Endothelial cell of umbilical vein (primary cell): ENCODE results near the gene SQOR. TPM values are rescaled to one million over a fixed set of nuclear protein-coding genes. Genes with fewer than 3 reads are reported as not detected.

Experiments
- BruUV-seq: library from RNA; stranded (reverse); fragments of 400-500 nt; replicated peaks from 2 replicates; lab custom pipeline; 2021; lab: Mats Ljungman, UMichigan
- CTCF ChIA-PET: fragments of 300-600, 350-600 bp; sonication (Branson Sonifier 250); formaldehyde crosslinking; loops from one replicate; lab custom pipeline; 2021; ENCODE audit warnings: antibody characterized with exemption, inconsistent platforms; lab: Charles Lee
- POLR2A ChIA-PET: fragments of 300-600, 350-600 bp; sonication (Branson Sonifier 250); formaldehyde crosslinking; loops from one replicate; lab custom pipeline; 2021; ENCODE audit warnings: antibody characterized with exemption, inconsistent platforms; lab: Charles Lee
- DNase-seq: peaks from one replicate; pipeline ENCODE4 v3.0.0-alpha.2; 2011; ENCODE audit warnings: low read depth, low spot score
- FAIRE-seq: peaks from 2 replicates; lab custom pipeline; 2011; peaks lifted over from hg19 to GRCh38; lab: Jason Lieb, UNC
- H2AFZ ChIP-seq: 2 replicates; pipeline ENCODE4 v1.6.0; 2012; ENCODE audit warnings: low read depth, low read length, control low read depth, inconsistent platforms
- H3K27ac ChIP-seq: 2 replicates; pipeline ENCODE4 v1.5.1; 2011; ENCODE audit warnings: low read depth, mild to moderate bottlenecking, control low read depth, low read length, moderate library complexity; ENCODE audit not compliant: insufficient read depth
- H3K27me3 ChIP-seq, 2 experiments: 2 replicates each; pipeline versions ENCODE4 v1.6.0 to v1.6.1; 2011; ENCODE audit warnings: low read length in 2 of 2, mixed read lengths in 1 of 2; ENCODE audit not compliant: control insufficient read depth in 2 of 2, insufficient read depth in 2 of 2
- H3K36me3 ChIP-seq, 2 experiments: 2 replicates in 1 of 2; 3 replicates in 1 of 2; pipeline ENCODE4 v1.5.1; 2011; ENCODE audit warnings: low read length in 2 of 2, mild to moderate bottlenecking in 1 of 2, moderate library complexity in 1 of 2; ENCODE audit not compliant: control insufficient read depth in 2 of 2, insufficient read depth in 2 of 2; ENCODE audit errors: extremely low read depth in 1 of 2
- H3K4me1 ChIP-seq: 3 replicates; pipeline ENCODE4 v1.5.1; 2011; ENCODE audit warnings: mild to moderate bottlenecking, low read length; ENCODE audit not compliant: control insufficient read depth, insufficient read depth; ENCODE audit errors: extremely low read depth
- H3K4me2 ChIP-seq: 2 replicates; pipeline ENCODE4 v1.6.1; 2011; ENCODE audit warnings: low read length, control low read depth, mixed read lengths; ENCODE audit not compliant: insufficient read depth
- H3K4me3 ChIP-seq, 3 experiments: fragments of 200-600 bp in 1 of 3; sonication (generic), shearing (Covaris generic) in 1 of 3; replicated peaks in 1 of 3; 2 replicates each; pipeline ENCODE4 v1.5.1; 2011 to 2016; ENCODE audit warnings: control low read depth in 3 of 3, low read length in 3 of 3, mild to moderate bottlenecking in 2 of 3, inconsistent platforms in 1 of 3, low read depth in 1 of 3, moderate library complexity in 1 of 3; ENCODE audit not compliant: insufficient read depth in 1 of 3
- H3K79me2 ChIP-seq: 2 replicates; pipeline ENCODE4 v1.6.0; 2012; ENCODE audit warnings: low read length, inconsistent platforms; ENCODE audit not compliant: control insufficient read depth, insufficient read depth
- H3K9ac ChIP-seq: replicated peaks from 2 replicates; pipeline ENCODE3; 2011; ENCODE audit warnings: low read length, control low read depth; ENCODE audit not compliant: insufficient read depth; ENCODE audit errors: extremely low read depth
- H3K9me1 ChIP-seq: replicated peaks from 3 replicates; pipeline ENCODE4 v1.6.0; 2011; ENCODE audit warnings: mild to moderate bottlenecking, low read length; ENCODE audit not compliant: control insufficient read depth, insufficient read depth; ENCODE audit errors: extremely low read depth
- H3K9me3 ChIP-seq: replicated peaks from 2 replicates; pipeline ENCODE4 v1.5.1; 2012; ENCODE audit warnings: low read length, inconsistent platforms; ENCODE audit not compliant: control insufficient read depth, insufficient read depth
- H4K20me1 ChIP-seq: replicated peaks from 2 replicates; pipeline ENCODE3; 2011; ENCODE audit warnings: mild to moderate bottlenecking, low read length; ENCODE audit not compliant: control insufficient read depth, insufficient read depth; ENCODE audit errors: extremely low read depth
- EZH2 ChIP-seq: IDR thresholded peaks from 2 replicates; pipeline ENCODE4 v1.6.1; 2012; ENCODE audit warnings: borderline replicate concordance, low read depth, mild to moderate bottlenecking, moderate library complexity, low read length, inconsistent platforms; ENCODE audit not compliant: severe bottlenecking
- FOS ChIP-seq: IDR thresholded peaks from 2 replicates; pipeline ENCODE4 v1.6.1; 2011; ENCODE audit warnings: mild to moderate bottlenecking, low read length, moderate library complexity, borderline replicate concordance; ENCODE audit not compliant: insufficient read depth
- GATA2 ChIP-seq: IDR thresholded peaks from 2 replicates; pipeline ENCODE4 v1.7.0; 2011; ENCODE audit warnings: low read depth, mild to moderate bottlenecking, moderate library complexity, mixed read lengths, low read length; ENCODE audit not compliant: insufficient read length, insufficient read depth
- JUN ChIP-seq: IDR thresholded peaks from 2 replicates; pipeline ENCODE4 v1.6.1; 2011; ENCODE audit warnings: borderline replicate concordance, low read depth; ENCODE audit not compliant: insufficient read length, insufficient read depth
- MYC ChIP-seq: IDR thresholded peaks from one replicate; pipeline ENCODE4 v1.6.1; 2011; ENCODE audit warnings: mild to moderate bottlenecking, low read depth, low read length
- POLR2A ChIP-seq: IDR thresholded peaks from 2 replicates; pipeline ENCODE4 v1.6.1; 2012; ENCODE audit warnings: low read depth, mild to moderate bottlenecking, control low read depth, low read length
- POLR2AphosphoS5 ChIP-seq: IDR thresholded peaks from 2 replicates; pipeline ENCODE4 v1.6.1; 2012; ENCODE audit warnings: low read depth, mild to moderate bottlenecking, control low read depth, low read length, moderate library complexity; ENCODE audit not compliant: insufficient read depth
- dilution Hi-C: fragments of 300-500 bp; cut with MboI; formaldehyde crosslinking; loops from one replicate; pipeline ENCODE4 v1.15.0; 2019; ENCODE audit warnings: low sequenced_read_pairs; ENCODE audit not compliant: extremely low pct_ligation_motif_present
- intact Hi-C: fragments of 100-400 bp; cut with micrococcal nuclease; formaldehyde crosslinking; loops from one replicate; pipeline ENCODE4 v1.10.0; 2022
- polyA plus RNA-seq, 4 experiments: library from polyadenylated mRNA; depleted of rRNA in 3 of 4; stranded (reverse) in 3 of 4; unstranded in 1 of 4; fragments of >200 nt; gene quantifications; 2 replicates each; pipeline versions ENCODE4 v1.2.1 to v1.2.3, GENCODE V29; 2011 to 2012; ENCODE audit warnings: missing spikeins in 1 of 4
- total RNA-seq: library from RNA; stranded (reverse); gene quantifications from 2 replicates; pipeline ENCODE4 v1.2.3, GENCODE V29; 2021
- TF ChIP-seq, protein P1 (sequence below), 2 donors: IDR thresholded peaks; 1 replicate in 1 of 2; 2 replicates in 1 of 2; pipeline ENCODE4 v1.5.1; 2011; ENCODE audit warnings: low read length in 2 of 2, mild to moderate bottlenecking in 2 of 2, moderate library complexity in 2 of 2, control low read depth in 1 of 2, inconsistent platforms in 1 of 2, low read depth in 1 of 2; ENCODE audit not compliant: insufficient read depth in 1 of 2; ENCODE audit errors: extremely low read depth in 1 of 2
- TF ChIP-seq, protein P2 (sequence below): IDR thresholded peaks from 2 replicates; pipeline ENCODE4 v1.6.1; 2011; ENCODE audit not compliant: insufficient read depth, insufficient read length

Gene SQOR
- total and polyA plus RNA-seq, 2 donors (not counting 3 experiments of a cell fraction or from before 2014, with no cell fraction given): 12.9 to 17.9 TPM

DNA sequence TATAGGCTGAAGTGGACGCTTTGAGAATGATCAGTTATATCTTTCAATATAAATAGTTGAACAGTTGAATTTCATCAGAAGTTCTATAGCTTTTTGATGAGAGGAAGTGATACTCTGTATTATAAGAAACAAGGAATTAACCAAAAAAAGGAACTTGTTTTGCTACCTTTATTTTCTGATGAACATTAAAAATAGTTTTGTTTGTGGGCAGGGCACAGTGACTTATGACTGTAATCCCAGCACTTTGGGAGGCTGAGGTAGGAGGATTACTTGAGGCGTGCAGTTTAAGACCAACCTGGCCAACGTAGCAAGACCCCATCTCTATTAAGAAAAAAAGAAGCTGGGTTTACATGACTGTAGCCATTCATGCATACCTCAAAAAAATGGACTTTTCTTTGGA lies 30.9 kb upstream of the SQOR start:
- Histone ChIP-seq H3K9me1 (no peaks in the 10 kb centered on the region), H3K4me2 (no peak overlapping the region), H4K20me1 (peaks cover 2% of the 10 kb centered on the region), H2AFZ (no peak overlapping the region), H3K27ac (no peak overlapping the region), H3K4me3 (no peak overlapping the region), H3K36me3 (peaks cover 5% of the 10 kb centered on the region in 2 experiments), H3K9me3 (no peaks in the 10 kb centered on the region), H3K9ac (no peak overlapping the region), H3K27me3 (no peaks in the 10 kb centered on the region), H3K4me1 (no peaks in the 10 kb centered on the region), H3K79me2 (peaks cover 12% of the 10 kb centered on the region)
- TF ChIP-seq POLR2A (no peak), MYC (no peak), POLR2AphosphoS5 (no peak), FOS (no peak), EZH2 (no peak), JUN (no peak), GATA2 (no peak)
- TF ChIP-seq, protein P1, sequence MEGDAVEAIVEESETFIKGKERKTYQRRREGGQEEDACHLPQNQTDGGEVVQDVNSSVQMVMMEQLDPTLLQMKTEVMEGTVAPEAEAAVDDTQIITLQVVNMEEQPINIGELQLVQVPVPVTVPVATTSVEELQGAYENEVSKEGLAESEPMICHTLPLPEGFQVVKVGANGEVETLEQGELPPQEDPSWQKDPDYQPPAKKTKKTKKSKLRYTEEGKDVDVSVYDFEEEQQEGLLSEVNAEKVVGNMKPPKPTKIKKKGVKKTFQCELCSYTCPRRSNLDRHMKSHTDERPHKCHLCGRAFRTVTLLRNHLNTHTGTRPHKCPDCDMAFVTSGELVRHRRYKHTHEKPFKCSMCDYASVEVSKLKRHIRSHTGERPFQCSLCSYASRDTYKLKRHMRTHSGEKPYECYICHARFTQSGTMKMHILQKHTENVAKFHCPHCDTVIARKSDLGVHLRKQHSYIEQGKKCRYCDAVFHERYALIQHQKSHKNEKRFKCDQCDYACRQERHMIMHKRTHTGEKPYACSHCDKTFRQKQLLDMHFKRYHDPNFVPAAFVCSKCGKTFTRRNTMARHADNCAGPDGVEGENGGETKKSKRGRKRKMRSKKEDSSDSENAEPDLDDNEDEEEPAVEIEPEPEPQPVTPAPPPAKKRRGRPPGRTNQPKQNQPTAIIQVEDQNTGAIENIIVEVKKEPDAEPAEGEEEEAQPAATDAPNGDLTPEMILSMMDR (IDR thresholded peaks at IDR 0.05; ENCODE audit: extremely low read depth in 1 of 2, insufficient read depth in 1 of 2, low read depth in 1 of 2, low read length in 2 of 2): no peak
- TF ChIP-seq, protein P2, sequence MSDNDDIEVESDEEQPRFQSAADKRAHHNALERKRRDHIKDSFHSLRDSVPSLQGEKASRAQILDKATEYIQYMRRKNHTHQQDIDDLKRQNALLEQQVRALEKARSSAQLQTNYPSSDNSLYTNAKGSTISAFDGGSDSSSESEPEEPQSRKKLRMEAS: no peak
- dilution Hi-C loops (no loop called here), intact Hi-C loops (no loop called here)
- BruUV-seq: no TSS peak
- no peak for FAIRE-seq
- POLR2A ChIA-PET: interaction anchor here (0.7 kb wide), 1 partner anchor 39 kb away, joined by 3 read pairs; no protein-coding TSS in a partner anchor
- DNase-seq: no peak
- CTCF ChIA-PET: interaction anchor here (1.3 to 2.0 kb wide), 2 partner anchors 10 to 15 kb away, joined by 3 to 6 read pairs; no protein-coding TSS in a partner anchor
